Activated naive CD4-positive, alpha-beta T cell treated with anti-CD3 and anti-CD28 coated beads, Interleukin-2, amount 50 U/mL, for 24 hours (primary cell): ENCODE data around the gene SLC25A15.

ENCODE experiments used
- H3K27ac Mint-ChIP-seq: one replicate; pipeline ENCODE4 v1.8.0; 2021; ENCODE audit warnings: mild to moderate bottlenecking, mixed read lengths
- H3K27me3 Mint-ChIP-seq: one replicate; pipeline ENCODE4 v1.8.0; 2021; ENCODE audit warnings: mixed read lengths
- H3K36me3 Mint-ChIP-seq: one replicate; pipeline ENCODE4 v1.8.0; 2021; ENCODE audit warnings: mixed read lengths
- H3K4me1 Mint-ChIP-seq: one replicate; pipeline ENCODE4 v1.8.0; 2021; ENCODE audit warnings: mixed read lengths
- H3K4me3 Mint-ChIP-seq: one replicate; pipeline ENCODE4 v1.8.0; 2021; ENCODE audit warnings: mild to moderate bottlenecking, mixed read lengths
- H3K9me3 Mint-ChIP-seq: one replicate; pipeline ENCODE4 v1.8.0; 2021; ENCODE audit warnings: mixed read lengths

The SLC25A15 gene

DNA sequence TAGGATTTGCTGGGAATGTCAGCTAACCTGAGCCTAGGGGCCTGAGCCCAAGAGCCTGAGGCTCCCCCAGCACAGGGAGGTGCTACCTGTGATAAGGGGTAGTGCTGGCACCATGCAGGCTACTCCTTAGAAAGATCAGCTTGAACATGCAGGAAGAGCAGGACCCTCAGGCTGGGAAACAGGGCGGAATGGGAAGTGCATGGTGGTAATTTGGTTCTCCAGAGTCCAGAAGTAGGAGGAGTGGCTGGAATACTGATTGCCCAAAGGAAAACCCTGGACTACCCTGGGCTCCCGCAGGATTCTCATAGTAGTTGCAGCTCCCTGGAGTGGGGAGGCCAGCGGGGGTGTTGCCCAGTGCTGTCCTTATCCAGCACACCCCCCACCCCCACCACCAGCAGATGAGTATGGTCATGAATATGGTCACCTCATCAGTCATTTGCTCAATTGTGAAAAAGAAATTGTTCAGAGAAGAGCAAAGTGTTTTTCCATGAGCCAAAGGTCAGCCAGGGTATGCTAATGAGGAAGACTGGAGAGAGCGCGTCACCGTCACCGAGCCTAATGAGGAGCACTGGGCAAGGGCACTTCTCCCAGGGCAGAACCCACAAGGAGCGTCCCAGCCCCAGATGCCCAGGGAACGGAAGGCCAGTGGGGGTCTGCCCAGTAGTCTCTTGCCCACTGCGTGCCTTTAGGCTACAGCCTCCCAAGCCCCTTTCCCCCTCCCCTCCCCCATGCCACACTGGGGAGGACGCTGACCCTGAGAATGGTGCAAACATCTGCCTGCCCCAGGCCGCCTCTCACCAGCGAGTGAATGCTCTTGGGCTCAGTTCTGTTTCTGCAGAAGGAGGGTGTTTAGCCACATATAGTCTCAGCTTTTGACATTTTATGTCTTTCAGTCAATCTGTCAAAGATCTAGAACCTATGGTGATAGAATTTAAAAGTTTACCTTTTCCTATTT lies 5.3 kb downstream of the SLC25A15 start:
- H3K9me3 Mint-ChIP-seq, result no peaks in the 10 kb centered on the region
- H3K4me3 Mint-ChIP-seq, result no peak overlapping the region
- peaks cover 21% of the 10 kb centered on the region for H3K4me1 Mint-ChIP-seq
- H3K27ac Mint-ChIP-seq, result no peak overlapping the region
- no peaks in the 10 kb centered on the region for H3K27me3 Mint-ChIP-seq
- H3K36me3 Mint-ChIP-seq, result peaks cover 7% of the 10 kb centered on the region

DNA sequence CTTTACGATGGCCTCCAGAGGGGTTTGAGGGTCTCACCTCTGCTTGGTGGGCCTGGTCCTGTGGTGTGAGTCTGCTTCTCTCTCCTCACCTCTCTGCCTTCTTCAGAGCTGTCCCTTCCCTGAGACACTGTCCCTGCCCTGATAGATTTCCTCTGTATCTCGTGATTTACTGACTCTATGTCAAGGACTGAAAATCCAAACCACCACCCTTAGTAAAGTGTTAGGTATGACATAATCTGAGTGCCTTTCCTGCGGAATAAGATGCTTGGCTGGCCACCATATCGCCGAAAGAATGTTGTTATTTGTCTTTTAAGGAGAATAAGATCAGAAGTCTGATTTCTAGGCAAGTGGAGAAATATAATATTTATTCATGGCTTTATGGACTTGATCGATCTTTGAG lies 7.2 kb downstream of the SLC25A15 start:
- Mint-ChIP-seq H3K27me3 (no peaks in the 10 kb centered on the region), H3K4me1 (peaks cover 12% of the 10 kb centered on the region), H3K27ac (peak overlapping the region; percentile 0), H3K36me3 (peaks cover 13% of the 10 kb centered on the region), H3K4me3 (no peak overlapping the region), H3K9me3 (no peaks in the 10 kb centered on the region)

DNA sequence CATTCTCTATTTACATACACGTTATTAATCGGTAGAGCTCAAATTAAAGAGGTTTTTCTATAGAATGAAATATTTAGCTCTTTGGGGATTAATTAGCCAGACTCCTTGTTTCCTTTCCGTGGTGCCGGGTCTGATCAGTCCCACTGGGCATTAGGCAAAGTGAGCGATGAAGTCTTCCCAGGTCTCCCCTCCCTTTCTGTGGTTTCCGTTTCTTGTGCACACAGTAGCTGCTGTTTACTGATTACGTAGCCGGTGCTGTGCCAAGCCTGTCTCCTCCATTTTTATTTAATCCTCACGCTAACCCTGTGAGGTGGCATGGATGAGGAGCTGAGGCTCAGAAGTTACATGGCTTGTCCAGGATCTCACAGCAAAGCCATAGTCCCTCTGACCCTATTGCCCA lies 9.0 kb downstream of the SLC25A15 start:
- Mint-ChIP-seq H3K27ac (no peak overlapping the region), H3K27me3 (no peaks in the 10 kb centered on the region), H3K4me3 (peak overlapping the region; percentile 59), H3K9me3 (no peaks in the 10 kb centered on the region), H3K4me1 (peaks cover 12% of the 10 kb centered on the region), H3K36me3 (peaks cover 15% of the 10 kb centered on the region)

DNA sequence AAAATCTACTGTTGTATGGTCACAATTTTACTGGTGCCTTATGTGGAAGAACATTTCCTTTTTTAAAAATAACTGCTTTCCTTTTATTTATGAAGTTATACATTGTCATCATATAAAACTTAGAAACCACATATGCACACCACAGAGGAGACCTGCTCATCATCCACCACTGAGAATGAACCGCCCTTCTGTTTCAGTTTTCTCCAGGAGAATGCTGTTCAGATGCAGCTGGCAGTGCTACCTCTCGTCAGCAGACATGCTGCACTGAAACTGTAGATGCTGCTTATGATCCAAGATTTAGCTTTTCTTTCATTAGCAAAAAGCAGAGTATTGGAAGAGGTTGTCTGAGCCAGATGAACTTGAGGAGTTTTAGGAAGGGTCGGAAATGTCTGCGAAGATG lies 10.1 kb downstream of the SLC25A15 start:
- Mint-ChIP-seq H3K4me3 (no peak overlapping the region), H3K27me3 (no peaks in the 10 kb centered on the region)

DNA sequence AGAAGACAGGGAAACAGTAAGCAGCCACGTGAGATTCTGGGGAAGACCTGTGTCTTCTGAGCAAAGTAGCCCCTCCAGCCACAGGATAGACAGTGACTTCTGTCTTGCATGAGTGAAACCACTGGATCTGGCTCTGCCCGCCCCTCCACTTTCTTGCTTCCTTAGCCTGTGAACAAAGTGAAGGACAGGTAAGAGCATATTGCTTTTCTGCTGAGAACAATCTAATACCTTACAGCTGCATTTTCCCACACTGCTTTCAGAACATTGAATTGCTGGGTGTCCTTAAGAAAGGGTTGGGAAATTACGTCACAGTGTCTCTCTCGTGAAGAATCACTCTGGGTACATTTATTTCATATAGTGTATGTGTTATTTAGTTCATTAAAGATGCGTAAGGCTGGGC lies 11.1 kb downstream of the SLC25A15 start:
- Mint-ChIP-seq H3K36me3 (peaks cover 20% of the 10 kb centered on the region), H3K4me3 (no peak overlapping the region), H3K9me3 (no peaks in the 10 kb centered on the region), H3K27ac (no peak overlapping the region), H3K27me3 (no peaks in the 10 kb centered on the region), H3K4me1 (peaks cover 12% of the 10 kb centered on the region)

More for the DNA sequence above, 10.1 kb downstream of the SLC25A15 start:
- Mint-ChIP-seq H3K27ac (no peak overlapping the region), H3K9me3 (no peaks in the 10 kb centered on the region), H3K36me3 (peaks cover 17% of the 10 kb centered on the region), H3K4me1 (peaks cover 12% of the 10 kb centered on the region)

DNA sequence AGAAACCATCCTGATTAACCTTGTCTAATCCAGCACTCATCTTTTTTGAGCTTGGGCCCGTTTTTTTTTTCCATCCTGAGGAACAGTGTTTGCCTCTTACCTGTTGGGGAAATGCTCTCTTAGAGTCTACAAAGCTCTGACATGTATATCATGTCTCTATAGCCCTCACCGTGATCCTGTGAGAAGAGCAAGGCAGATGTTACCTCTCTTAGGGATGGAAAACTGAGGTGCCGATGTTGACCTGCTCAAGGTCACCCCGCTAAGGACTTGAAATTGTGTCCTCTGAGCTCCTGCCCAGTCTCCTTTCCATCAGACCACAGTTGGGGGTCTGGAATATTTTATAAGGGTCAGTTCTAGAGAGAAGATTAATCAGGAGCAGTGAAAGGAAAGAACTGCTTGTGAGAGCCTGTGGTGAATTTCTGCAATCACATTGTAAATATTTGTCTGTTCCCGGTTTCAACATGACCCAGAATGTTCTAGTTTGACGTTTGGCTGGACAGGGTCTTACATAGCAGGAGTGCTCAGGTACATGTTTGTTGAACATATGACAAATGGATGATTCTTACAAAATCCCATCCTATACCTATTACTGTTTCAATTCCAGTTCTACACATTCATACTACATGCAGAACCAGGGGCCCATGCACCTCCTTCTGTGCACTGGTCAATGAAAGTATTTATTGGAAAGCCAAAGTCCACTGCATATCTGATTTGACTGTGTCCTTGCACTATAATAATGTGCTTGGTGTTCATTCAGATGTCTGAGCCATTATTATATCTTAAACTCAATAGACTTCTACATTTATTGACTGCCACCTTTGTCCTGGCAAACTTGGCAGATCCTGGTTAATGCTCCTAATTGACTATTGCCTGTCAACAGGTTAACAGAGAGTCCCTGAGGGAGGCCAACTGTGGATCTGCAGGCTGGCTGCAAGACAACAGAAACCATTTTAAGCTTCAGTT lies 12.1 kb downstream of the SLC25A15 start:
- H3K36me3 Mint-ChIP-seq, result peaks cover 20% of the 10 kb centered on the region
- H3K9me3 Mint-ChIP-seq, result no peaks in the 10 kb centered on the region
- H3K4me3 Mint-ChIP-seq, result no peak overlapping the region
- peaks cover 10% of the 10 kb centered on the region for H3K4me1 Mint-ChIP-seq
- no peak overlapping the region for H3K27ac Mint-ChIP-seq
- H3K27me3 Mint-ChIP-seq, result no peaks in the 10 kb centered on the region

DNA sequence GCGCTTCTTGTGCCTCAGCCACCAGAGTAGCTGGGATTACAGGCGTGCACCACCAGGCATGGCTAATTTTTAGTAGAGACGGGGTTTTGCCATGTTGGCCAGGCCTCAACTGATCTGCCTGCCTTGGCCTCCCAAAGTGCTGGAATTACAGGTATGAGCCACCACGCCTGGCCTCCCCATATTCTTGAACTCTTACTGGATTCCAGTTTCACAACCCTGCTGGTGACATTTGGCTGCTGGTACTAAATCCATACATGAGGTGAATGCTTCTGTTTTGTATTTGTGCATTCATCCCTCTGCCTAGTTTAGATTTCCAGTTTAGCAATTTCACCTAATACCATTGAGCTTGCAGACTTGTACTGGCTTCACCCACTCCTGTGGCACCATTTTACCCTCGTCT lies 13.9 kb downstream of the SLC25A15 start:
- Mint-ChIP-seq H3K9me3 (no peaks in the 10 kb centered on the region), H3K27me3 (no peaks in the 10 kb centered on the region), H3K27ac (no peak overlapping the region), H3K4me3 (no peak overlapping the region), H3K36me3 (peaks cover 23% of the 10 kb centered on the region), H3K4me1 (peaks cover 8% of the 10 kb centered on the region)

DNA sequence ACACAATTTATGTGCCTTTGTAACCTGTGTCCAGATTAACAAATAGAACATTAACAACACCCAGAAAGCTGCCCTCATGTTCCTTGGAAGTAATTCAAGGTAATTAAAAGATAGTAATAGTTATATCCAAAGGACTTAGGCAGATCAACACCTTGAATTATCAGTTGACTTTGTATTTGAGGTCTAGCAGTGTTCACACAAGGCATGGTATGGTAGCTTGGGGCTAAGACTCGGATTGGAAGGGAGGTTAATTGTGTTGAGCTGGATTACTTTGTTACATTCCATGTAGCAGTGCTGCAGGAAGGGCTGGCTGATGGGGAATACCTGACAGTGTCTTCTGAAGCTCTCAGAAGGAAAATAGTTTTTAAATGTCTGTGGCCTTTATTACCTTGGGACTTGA lies 16.8 kb downstream of the SLC25A15 start:
- H3K36me3 Mint-ChIP-seq, result peaks cover 23% of the 10 kb centered on the region
- no peak overlapping the region for H3K27ac Mint-ChIP-seq

DNA sequence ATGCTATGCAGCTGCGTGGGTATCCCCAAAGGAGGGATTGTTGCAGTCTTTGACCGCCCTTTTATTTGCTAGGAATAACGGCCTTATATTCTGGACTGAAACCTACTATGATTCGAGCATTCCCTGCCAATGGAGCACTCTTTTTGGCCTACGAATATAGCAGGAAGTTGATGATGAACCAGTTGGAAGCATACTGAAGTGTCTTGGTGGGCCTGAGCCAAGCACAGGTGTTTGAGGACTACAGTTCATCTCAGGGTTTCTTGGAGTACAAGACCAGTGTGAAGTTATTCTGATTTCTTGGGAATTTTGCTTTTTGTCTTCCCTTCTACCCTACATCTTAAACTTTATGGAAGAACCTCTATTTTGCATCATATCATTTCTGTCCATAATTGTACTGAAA lies 20.1 kb downstream of the SLC25A15 start:
- Mint-ChIP-seq H3K9me3 (no peaks in the 10 kb centered on the region), H3K4me3 (no peak overlapping the region), H3K4me1 (no peaks in the 10 kb centered on the region), H3K36me3 (peaks cover 21% of the 10 kb centered on the region), H3K27ac (no peak overlapping the region), H3K27me3 (no peaks in the 10 kb centered on the region)

More for the DNA sequence above, 16.8 kb downstream of the SLC25A15 start:
- Mint-ChIP-seq H3K27me3 (no peaks in the 10 kb centered on the region), H3K4me3 (no peak overlapping the region), H3K9me3 (no peaks in the 10 kb centered on the region), H3K4me1 (no peaks in the 10 kb centered on the region)

DNA sequence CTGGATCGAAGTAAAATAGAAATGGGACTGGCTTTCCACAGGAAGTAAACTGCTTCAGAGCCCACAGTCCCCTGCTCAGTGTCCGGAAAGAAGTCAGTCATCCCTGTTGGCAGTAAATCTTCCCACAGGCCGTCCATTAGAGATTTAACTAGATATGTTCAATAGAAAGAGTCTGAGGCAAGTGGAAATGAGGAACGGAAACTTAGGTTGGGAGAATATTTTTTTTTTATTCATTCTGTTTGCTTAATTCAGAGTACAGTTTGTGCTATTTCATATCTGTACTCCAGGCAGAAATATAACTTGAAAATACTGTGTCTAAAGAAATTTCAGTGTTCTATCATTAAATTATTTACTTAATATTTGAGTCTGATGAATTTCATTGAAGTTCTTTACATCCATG lies 22.7 kb downstream of the SLC25A15 start:
- H3K9me3 Mint-ChIP-seq, result peaks cover 12% of the 10 kb centered on the region
- no peaks in the 10 kb centered on the region for H3K4me1 Mint-ChIP-seq
- H3K27ac Mint-ChIP-seq, result no peak overlapping the region
- no peaks in the 10 kb centered on the region for H3K27me3 Mint-ChIP-seq
- H3K4me3 Mint-ChIP-seq, result no peak overlapping the region
- peaks cover 35% of the 10 kb centered on the region for H3K36me3 Mint-ChIP-seq

DNA sequence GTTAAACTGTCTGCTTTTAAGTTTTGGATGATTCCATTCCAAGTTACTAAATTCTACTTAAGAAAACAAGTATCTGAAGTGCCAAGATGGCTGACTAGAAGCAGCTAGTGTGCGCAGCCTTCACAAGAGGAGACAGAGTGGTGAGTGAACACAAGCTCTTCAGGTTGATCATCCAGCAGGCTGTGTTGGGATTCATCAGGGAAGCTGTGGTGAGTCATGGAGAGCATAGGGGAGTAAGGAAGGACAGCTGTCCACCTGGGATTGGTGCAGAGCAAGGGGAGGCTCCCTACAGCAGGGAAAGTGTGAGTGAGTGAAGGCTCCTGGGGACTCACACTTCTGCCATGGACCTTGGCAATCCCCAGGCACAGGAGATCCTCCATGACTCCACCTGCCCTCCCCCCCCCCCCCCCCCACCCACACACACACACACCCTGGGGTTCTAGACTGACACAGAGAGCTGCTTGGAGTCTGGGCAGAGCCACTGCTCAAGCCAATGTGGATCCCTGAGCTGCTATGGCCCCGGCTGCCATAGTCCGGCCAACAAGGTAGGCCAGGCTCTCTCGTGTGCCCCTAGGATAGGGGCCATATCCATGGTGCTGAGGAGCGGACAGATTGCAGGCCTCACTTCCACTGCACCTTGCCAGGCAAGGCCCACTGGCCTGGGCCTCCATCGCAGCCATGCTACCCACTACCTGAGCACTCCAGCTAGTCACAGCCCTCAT lies 23.5 kb downstream of the SLC25A15 start:
- Mint-ChIP-seq H3K27ac (no peak overlapping the region), H3K9me3 (peaks cover 12% of the 10 kb centered on the region), H3K36me3 (peaks cover 36% of the 10 kb centered on the region), H3K4me3 (no peak overlapping the region), H3K4me1 (no peaks in the 10 kb centered on the region), H3K27me3 (no peaks in the 10 kb centered on the region)

DNA sequence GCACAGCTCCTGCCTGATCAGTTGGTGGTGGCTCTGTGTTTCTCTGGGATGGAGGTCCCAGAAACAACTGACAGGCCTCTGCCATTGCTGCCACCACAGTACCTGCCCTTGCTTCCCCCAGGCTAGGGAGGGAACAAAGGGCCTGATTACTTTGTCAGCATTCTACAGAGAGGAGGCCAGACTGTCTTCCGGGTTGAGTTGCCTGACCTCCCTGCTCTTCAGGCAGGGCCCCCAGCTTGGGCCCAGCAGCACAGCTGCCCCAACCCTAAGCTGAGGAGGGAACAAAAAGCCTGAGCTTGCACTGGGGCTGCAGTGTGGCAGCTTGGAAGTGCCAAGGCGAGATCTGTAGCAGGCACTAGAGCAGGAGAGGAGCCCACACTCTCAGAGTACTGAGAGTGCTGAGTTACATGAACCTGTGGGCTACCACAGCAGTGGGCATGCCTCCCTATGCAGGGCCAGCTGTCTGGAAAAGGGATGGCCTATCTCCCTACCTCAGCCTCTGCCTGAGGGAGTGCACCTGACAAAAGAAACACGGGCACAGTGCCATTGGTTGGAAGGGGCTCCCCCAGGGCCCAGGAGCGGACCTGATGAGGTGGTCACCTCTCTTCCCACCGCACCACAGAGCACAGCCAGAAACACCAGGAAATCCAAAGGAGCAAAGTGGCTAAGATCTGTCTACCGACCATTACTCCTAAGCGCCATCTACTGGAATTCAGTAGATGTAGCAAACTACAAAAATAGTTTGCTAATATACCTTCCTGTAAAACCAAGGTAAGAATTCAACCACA lies 24.4 kb downstream of the SLC25A15 start:
- no peak overlapping the region for H3K27ac Mint-ChIP-seq

DNA sequence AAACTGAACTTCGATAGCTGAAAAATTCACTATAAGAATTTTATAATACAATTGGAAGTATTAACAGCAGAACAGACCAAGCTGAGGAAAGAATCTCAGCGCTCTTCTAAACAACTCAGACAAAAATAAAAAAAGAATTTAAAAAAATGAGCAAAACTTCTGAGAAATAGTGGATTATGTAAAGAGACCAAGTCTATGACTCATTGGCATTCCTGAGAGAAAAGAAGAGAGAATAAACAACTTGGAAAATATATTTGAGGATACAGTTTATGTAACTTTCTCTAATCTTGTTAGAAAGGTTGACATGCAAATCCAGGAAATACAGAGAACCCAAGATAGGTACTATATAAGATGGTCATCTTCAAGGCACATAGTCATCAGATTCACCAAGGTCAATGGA lies 25.4 kb downstream of the SLC25A15 start:
- Mint-ChIP-seq H3K4me3 (no peak overlapping the region), H3K9me3 (peaks cover 12% of the 10 kb centered on the region), H3K36me3 (peaks cover 33% of the 10 kb centered on the region), H3K27ac (no peak overlapping the region), H3K4me1 (no peaks in the 10 kb centered on the region), H3K27me3 (no peaks in the 10 kb centered on the region)

More for the DNA sequence above, 24.4 kb downstream of the SLC25A15 start:
- peaks cover 34% of the 10 kb centered on the region for H3K36me3 Mint-ChIP-seq
- H3K4me3 Mint-ChIP-seq, result no peak overlapping the region
- H3K9me3 Mint-ChIP-seq, result peaks cover 12% of the 10 kb centered on the region
- no peaks in the 10 kb centered on the region for H3K4me1 Mint-ChIP-seq
- no peaks in the 10 kb centered on the region for H3K27me3 Mint-ChIP-seq

DNA sequence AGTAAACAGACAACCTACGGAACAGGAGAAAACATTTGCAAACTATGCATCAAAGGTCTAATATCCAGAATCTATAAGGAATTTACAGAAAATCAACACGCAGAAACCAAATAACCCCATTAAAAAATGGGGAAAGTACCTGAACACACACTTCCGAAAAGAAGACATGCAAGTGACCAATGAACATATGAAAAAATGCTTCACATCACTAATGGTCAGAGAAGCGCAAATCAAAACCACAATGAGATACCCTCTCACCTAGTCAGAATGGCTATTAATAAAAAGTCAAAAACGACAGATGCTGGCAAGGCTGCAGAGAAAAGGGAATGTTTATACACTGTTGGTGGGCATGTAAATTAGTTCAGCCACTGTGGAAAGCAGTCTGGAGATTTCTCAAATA lies 29.5 kb downstream of the SLC25A15 start:
- Mint-ChIP-seq H3K9me3 (peaks cover 12% of the 10 kb centered on the region), H3K4me1 (no peaks in the 10 kb centered on the region), H3K36me3 (peaks cover 31% of the 10 kb centered on the region), H3K27ac (peak overlapping the region; percentile 23), H3K4me3 (no peak overlapping the region), H3K27me3 (no peaks in the 10 kb centered on the region)
